Neural progenitor cell (in vitro differentiated cells): Measurements from ENCODE around the gene CLCN2. TPM values are rescaled to one million over a fixed set of nuclear protein-coding genes. Genes with fewer than 3 reads are reported as not detected.

Source experiments
- DNase-seq: peaks from one replicate; pipeline ENCODE4 v3.0.0-alpha.2; 2016; ENCODE audit warnings: low spot score
- H2AFZ ChIP-seq: fragments of 200-600 bp; sonication (generic); replicated peaks from 2 replicates; pipeline ENCODE4 v1.6.1; 2016; ENCODE audit warnings: antibody characterized with exemption
- H3F3A ChIP-seq: fragments of 200-600 bp; sonication (generic); 2 replicates; pipeline ENCODE4 v1.6.1; 2016; ENCODE audit warnings: antibody characterized with exemption, low read depth
- H3K27ac ChIP-seq: fragments of 200-600 bp; sonication (generic); 2 replicates; pipeline ENCODE4 v1.5.1; 2016; ENCODE audit warnings: mild to moderate bottlenecking
- H3K27me3 ChIP-seq: fragments of 200-600 bp; sonication (generic); 2 replicates; pipeline ENCODE4 v1.6.1; 2016; ENCODE audit warnings: mild to moderate bottlenecking, moderate library complexity
- H3K36me3 ChIP-seq: fragments of 200-600 bp; sonication (generic); 2 replicates; pipeline ENCODE4 v1.5.1; 2016
- H3K4me1 ChIP-seq: fragments of 200-600 bp; sonication (generic); 2 replicates; pipeline ENCODE4 v1.6.1; 2016; ENCODE audit warnings: mixed run types
- H3K4me2 ChIP-seq: fragments of 200-600 bp; sonication (generic); 2 replicates; pipeline ENCODE4 v1.6.1; 2016
- H3K4me3 ChIP-seq: fragments of 200-600 bp; sonication (generic); 2 replicates; pipeline ENCODE4 v1.5.1; 2016
- H3K79me2 ChIP-seq: fragments of 200-600 bp; sonication (generic); 2 replicates; pipeline ENCODE4 v1.6.1; 2016; ENCODE audit warnings: low read depth
- H3K9ac ChIP-seq: fragments of 200-600 bp; sonication (generic); 2 replicates; pipeline ENCODE4 v1.6.1; 2016
- H3K9me3 ChIP-seq: fragments of 200-600 bp; sonication (generic); 2 replicates; pipeline ENCODE4 v1.5.1; 2016; ENCODE audit warnings: low read depth
- H4K20me1 ChIP-seq: fragments of 200-600 bp; sonication (generic); 2 replicates; pipeline ENCODE4 v1.6.1; 2016; ENCODE audit warnings: low read depth
- H3K27ac Mint-ChIP-seq: 3 replicates; pipeline ENCODE4 v1.8.0; 2021; ENCODE audit warnings: mixed read lengths
- H3K27me3 Mint-ChIP-seq: 2 replicates; pipeline ENCODE4 v1.8.0; 2022; ENCODE audit warnings: low read depth, mild to moderate bottlenecking, inconsistent platforms, moderate library complexity, mixed read lengths; ENCODE audit not compliant: insufficient read depth
- H3K36me3 Mint-ChIP-seq: 3 replicates; pipeline ENCODE4 v1.8.0; 2021; ENCODE audit warnings: mixed read lengths
- H3K4me1 Mint-ChIP-seq: 3 replicates; pipeline ENCODE4 v1.8.0; 2021; ENCODE audit warnings: mixed read lengths
- H3K4me3 Mint-ChIP-seq: 3 replicates; pipeline ENCODE4 v1.8.0; 2021; ENCODE audit warnings: mild to moderate bottlenecking, moderate library complexity, mixed read lengths
- H3K9me3 Mint-ChIP-seq: 3 replicates; pipeline ENCODE4 v1.8.0; 2020; ENCODE audit warnings: mixed read lengths
- EZH2 ChIP-seq: fragments of 200-600 bp; sonication (generic); IDR thresholded peaks from 2 replicates; pipeline ENCODE4 v1.6.1; 2017; ENCODE audit warnings: antibody characterized with exemption, mild to moderate bottlenecking, moderate library complexity
- EZH2phosphoT487 ChIP-seq: fragments of 200-600 bp; sonication (generic); IDR thresholded peaks from 2 replicates; pipeline ENCODE4 v1.6.1; 2017; ENCODE audit warnings: antibody characterized with exemption
- total RNA-seq: library from RNA; depleted of rRNA; stranded (reverse); fragments of >200 nt; gene quantifications from 2 replicates; pipeline ENCODE4 v1.2.3, GENCODE V29; 2015; ENCODE audit warnings: low replicate concordance
- TF ChIP-seq, protein P1 (sequence below): fragments of 200-600 bp; sonication (generic); IDR thresholded peaks from 2 replicates; pipeline ENCODE4 v1.5.1; 2017; ENCODE audit warnings: antibody characterized with exemption, mild to moderate bottlenecking

The CLCN2 gene
- total RNA-seq, 1 donor from 2014 or later = 16.5 TPM

DNA sequence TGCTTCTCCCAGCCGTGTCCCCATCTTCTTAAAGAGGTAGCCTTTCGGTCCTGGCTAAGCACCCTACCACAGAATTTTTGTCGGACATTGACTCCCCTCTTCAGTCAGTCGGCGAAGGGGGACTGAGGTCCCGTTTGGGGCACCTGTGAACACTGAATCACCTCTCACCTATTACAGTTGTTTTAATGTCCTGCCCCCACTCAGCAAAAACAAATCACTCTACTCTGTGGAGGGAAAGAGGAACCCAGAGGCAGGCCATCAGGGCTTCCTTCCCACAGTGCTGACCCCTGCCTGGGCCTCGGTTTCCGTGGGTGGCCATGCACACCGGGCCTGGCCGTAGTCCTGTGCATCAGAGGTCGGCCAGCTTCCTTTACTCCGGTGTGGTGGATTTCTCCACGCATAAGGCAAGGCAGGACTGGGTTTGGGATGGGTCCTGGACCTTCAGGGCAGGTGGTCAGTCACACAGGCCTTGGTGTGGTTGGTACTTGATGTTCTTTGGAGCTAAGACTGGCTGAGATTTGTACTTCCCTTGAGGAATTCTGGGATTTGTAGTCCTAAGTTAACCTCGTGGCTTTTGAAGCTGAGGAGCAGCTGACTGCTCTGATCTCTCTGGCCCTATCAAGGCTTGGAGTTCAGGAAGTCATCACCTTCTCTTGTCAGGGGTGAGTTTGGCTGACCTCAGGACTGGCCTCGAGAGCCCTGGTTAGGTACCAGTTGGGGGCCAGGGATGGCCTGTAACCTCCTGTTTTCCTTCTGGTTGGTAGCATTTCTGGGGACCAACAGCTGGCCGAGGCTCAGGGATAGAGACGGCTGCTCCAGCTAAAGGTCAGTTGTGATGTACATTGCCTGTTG lies 24.6 kb downstream of the CLCN2 start:
- no peak overlapping the region for H2AFZ ChIP-seq
- H3K4me3 ChIP-seq = peak overlapping the region; percentile 88
- peak overlapping the region; percentile 92 for H3K4me3 Mint-ChIP-seq
- peaks cover 59% of the 10 kb centered on the region for H3F3A ChIP-seq
- H3K27me3 ChIP-seq = no peaks in the 10 kb centered on the region
- H3K4me2 ChIP-seq = peak overlapping the region; percentile 82
- H3K79me2 ChIP-seq = peaks cover 44% of the 10 kb centered on the region
- peaks cover 15% of the 10 kb centered on the region for H3K36me3 Mint-ChIP-seq
- no peaks in the 10 kb centered on the region for H3K9me3 Mint-ChIP-seq
- H3K4me1 Mint-ChIP-seq = peaks cover 29% of the 10 kb centered on the region
- peaks cover 21% of the 10 kb centered on the region for H3K4me1 ChIP-seq
- no peaks in the 10 kb centered on the region for H3K9me3 ChIP-seq
- peaks cover 90% of the 10 kb centered on the region for H4K20me1 ChIP-seq
- DNase-seq = peak; percentile 72
- TF ChIP-seq EZH2phosphoT487 = no peak
- no peak for TF ChIP-seq EZH2
- TF ChIP-seq, protein P1, sequence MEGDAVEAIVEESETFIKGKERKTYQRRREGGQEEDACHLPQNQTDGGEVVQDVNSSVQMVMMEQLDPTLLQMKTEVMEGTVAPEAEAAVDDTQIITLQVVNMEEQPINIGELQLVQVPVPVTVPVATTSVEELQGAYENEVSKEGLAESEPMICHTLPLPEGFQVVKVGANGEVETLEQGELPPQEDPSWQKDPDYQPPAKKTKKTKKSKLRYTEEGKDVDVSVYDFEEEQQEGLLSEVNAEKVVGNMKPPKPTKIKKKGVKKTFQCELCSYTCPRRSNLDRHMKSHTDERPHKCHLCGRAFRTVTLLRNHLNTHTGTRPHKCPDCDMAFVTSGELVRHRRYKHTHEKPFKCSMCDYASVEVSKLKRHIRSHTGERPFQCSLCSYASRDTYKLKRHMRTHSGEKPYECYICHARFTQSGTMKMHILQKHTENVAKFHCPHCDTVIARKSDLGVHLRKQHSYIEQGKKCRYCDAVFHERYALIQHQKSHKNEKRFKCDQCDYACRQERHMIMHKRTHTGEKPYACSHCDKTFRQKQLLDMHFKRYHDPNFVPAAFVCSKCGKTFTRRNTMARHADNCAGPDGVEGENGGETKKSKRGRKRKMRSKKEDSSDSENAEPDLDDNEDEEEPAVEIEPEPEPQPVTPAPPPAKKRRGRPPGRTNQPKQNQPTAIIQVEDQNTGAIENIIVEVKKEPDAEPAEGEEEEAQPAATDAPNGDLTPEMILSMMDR = no peak
- H3K27ac ChIP-seq = peak overlapping the region; percentile 94
- H3K27ac Mint-ChIP-seq = peak overlapping the region; percentile 93
- no peaks in the 10 kb centered on the region for H3K36me3 ChIP-seq
- peaks cover 5% of the 10 kb centered on the region for H3K27me3 Mint-ChIP-seq
- H3K9ac ChIP-seq = peak overlapping the region; percentile 62

GRCh38 chr3:184335661-184336546 lies 25.5 kb downstream of the CLCN2 start:
- H3K79me2 ChIP-seq = peaks cover 44% of the 10 kb centered on the region
- peak overlapping the region; percentile 93 for H3K27ac Mint-ChIP-seq
- peaks cover 81% of the 10 kb centered on the region for H4K20me1 ChIP-seq
- DNase-seq = peak; percentile 95
- H3K4me2 ChIP-seq = peak overlapping the region; percentile 82
- H3K27ac ChIP-seq = peak overlapping the region; percentile 94
- TF ChIP-seq EZH2phosphoT487 = no peak
- TF ChIP-seq, protein P1 = peak; percentile 6
- H3K36me3 Mint-ChIP-seq = peaks cover 17% of the 10 kb centered on the region
- no peak overlapping the region for H2AFZ ChIP-seq
- H3K36me3 ChIP-seq = no peaks in the 10 kb centered on the region
- peaks cover 29% of the 10 kb centered on the region for H3K4me1 Mint-ChIP-seq
- H3K9me3 ChIP-seq = no peaks in the 10 kb centered on the region
- peak overlapping the region; percentile 88 for H3K4me3 ChIP-seq
- H3K27me3 ChIP-seq = no peaks in the 10 kb centered on the region
- peaks cover 21% of the 10 kb centered on the region for H3K4me1 ChIP-seq
- no peaks in the 10 kb centered on the region for H3K9me3 Mint-ChIP-seq
- peak overlapping the region; percentile 92 for H3K4me3 Mint-ChIP-seq
- peaks cover 65% of the 10 kb centered on the region for H3F3A ChIP-seq
- peak overlapping the region; percentile 62 for H3K9ac ChIP-seq
- peaks cover 5% of the 10 kb centered on the region for H3K27me3 Mint-ChIP-seq

- peak overlapping the region; percentile 94 for H3K27ac ChIP-seq
- no peaks in the 10 kb centered on the region for H3K36me3 ChIP-seq
- peak overlapping the region; percentile 82 for H3K4me2 ChIP-seq
- Mint-ChIP-seq H3K4me3 (peak overlapping the region; percentile 92), H3K4me1 (peaks cover 29% of the 10 kb centered on the region), H3K27me3 (peaks cover 5% of the 10 kb centered on the region), H3K9me3 (no peaks in the 10 kb centered on the region), H3K36me3 (peaks cover 21% of the 10 kb centered on the region), H3K27ac (peak overlapping the region; percentile 31)
- H3K79me2 ChIP-seq = peaks cover 38% of the 10 kb centered on the region
- H2AFZ ChIP-seq = no peak overlapping the region
- no peak for DNase-seq
- H4K20me1 ChIP-seq = peaks cover 75% of the 10 kb centered on the region
- H3K27me3 ChIP-seq = no peaks in the 10 kb centered on the region
- peak overlapping the region; percentile 88 for H3K4me3 ChIP-seq
- peaks cover 65% of the 10 kb centered on the region for H3F3A ChIP-seq
- no peak overlapping the region for H3K9ac ChIP-seq
- no peak for TF ChIP-seq EZH2phosphoT487
- TF ChIP-seq EZH2 = no peak
- TF ChIP-seq, protein P1 = no peak
- no peaks in the 10 kb centered on the region for H3K9me3 ChIP-seq
- H3K4me1 ChIP-seq = peaks cover 21% of the 10 kb centered on the region
Measured at GRCh38 chr3:184335291-184335660, 26.1 kb downstream of the CLCN2 start.
